ENCODE measurements around the gene PRR3.

- peak; percentile 34 for TF ChIP-seq CTCF (IDR thresholded peaks at IDR 0.05; ENCODE audit: insufficient read depth, low read depth, low read length)
- TF ChIP-seq EZH2 (IDR thresholded peaks at IDR 0.05; ENCODE audit: insufficient read depth, low read length): no peak
These were observed 55.1 kb downstream of the PRR3 start for GRCh38 chr6:30612213-30612612.

Data from astrocyte (in vitro differentiated cells and primary cell).